ENCODE data around the gene PLA2G2D.

Gene PLA2G2D

DNA sequence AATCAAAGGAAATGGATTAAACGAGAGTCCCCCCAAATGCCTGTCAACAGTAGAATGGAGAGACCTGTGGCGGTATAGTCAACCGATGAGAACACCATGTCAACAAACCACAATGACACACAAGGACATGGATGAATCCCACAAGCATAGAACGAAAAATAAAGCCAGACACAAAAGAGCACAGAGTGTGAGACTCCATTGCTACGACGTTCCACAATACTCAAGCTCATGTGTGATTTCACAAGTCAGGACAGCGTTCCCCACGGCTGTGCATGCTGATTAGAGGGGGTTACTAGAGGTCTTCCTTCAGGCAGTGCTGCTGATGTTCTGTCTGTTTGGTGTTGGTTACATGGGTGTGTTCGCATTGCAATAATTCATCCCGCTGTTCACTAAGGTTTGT lies 5.8 kb upstream of the PLA2G2D start:
- Mint-ChIP-seq H3K4me3 (no peak overlapping the region), H3K9me3 (peaks cover 17% of the 10 kb centered on the region), H3K36me3 (ENCODE audit: low read depth) (no peaks in the 10 kb centered on the region), H3K4me1 (peaks cover 7% of the 10 kb centered on the region), H3K27me3 (ENCODE audit: low read depth) (peaks cover 32% of the 10 kb centered on the region), H3K27ac (no peak overlapping the region)
- TF ChIP-seq, protein P1, sequence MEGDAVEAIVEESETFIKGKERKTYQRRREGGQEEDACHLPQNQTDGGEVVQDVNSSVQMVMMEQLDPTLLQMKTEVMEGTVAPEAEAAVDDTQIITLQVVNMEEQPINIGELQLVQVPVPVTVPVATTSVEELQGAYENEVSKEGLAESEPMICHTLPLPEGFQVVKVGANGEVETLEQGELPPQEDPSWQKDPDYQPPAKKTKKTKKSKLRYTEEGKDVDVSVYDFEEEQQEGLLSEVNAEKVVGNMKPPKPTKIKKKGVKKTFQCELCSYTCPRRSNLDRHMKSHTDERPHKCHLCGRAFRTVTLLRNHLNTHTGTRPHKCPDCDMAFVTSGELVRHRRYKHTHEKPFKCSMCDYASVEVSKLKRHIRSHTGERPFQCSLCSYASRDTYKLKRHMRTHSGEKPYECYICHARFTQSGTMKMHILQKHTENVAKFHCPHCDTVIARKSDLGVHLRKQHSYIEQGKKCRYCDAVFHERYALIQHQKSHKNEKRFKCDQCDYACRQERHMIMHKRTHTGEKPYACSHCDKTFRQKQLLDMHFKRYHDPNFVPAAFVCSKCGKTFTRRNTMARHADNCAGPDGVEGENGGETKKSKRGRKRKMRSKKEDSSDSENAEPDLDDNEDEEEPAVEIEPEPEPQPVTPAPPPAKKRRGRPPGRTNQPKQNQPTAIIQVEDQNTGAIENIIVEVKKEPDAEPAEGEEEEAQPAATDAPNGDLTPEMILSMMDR (IDR thresholded peaks at IDR 0.05; ENCODE audit: unreplicated experiment in 3 of 3), result no peak

- Mint-ChIP-seq H3K27ac (no peak overlapping the region), H3K4me3 (no peak overlapping the region), H3K36me3 (ENCODE audit: low read depth) (no peaks in the 10 kb centered on the region), H3K4me1 (peaks cover 7% of the 10 kb centered on the region), H3K27me3 (ENCODE audit: low read depth) (peaks cover 37% of the 10 kb centered on the region), H3K9me3 (peaks cover 12% of the 10 kb centered on the region)
- TF ChIP-seq, protein P1 (IDR thresholded peaks at IDR 0.05; ENCODE audit: unreplicated experiment in 3 of 3), result no peak
Observed at GRCh38 chr1:20124456-20125057, 5.2 kb upstream of the PLA2G2D start.

DNA sequence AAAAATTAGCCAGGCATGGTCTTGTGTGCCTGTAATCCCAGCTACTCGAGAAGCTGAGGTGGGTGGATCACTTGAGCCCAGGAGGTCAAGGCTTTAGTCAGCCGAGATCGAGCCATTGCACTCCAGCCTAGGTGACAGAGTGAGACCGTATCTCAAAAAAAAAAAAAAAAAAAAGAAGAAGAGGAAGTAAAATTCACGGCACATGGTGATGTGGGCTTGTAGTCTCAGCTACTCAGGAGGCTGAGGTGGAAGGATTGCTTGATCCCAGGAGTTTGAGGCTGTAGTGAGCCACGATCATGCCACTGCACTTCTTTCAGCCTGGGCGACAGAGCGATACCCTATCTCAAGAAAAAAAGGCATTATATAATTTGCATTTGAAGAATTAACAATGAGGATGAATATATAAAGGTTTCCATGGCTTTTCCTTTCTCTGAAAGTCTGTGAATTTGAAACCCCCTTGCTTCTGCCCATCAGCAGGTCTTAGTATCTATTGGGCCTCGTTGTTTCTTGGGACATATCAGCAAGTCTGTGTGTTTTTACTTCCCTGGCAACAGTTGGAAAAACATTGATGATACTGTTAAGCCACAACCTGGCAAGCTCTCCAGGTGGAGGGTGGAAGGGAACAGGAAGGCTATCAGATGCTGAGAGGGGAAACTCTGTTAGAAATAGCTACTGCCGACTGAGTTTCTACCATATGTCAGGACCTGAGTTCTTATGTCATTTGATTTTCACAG lies 4.6 kb upstream of the PLA2G2D start:
- peaks cover 12% of the 10 kb centered on the region for H3K9me3 Mint-ChIP-seq

DNA sequence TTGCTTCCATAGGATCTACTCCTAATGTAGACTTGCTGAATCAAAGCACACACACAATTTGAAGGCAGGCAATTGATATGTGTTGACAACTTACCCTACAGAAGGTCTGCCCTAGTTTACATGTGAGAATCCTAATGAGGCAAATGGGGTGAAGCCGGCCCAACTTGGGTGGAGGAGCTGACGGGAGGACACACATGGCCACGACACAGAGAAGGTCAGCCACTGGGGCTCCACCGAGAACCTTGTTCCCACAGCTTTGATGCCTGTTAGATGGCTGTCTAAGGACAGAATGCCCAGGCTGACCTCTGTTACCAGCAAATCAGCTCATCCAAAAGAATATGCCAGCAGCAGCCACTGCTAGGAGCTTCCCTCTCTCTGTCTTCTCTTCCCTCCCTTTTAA lies 1.5 kb upstream of the PLA2G2D start:
- no peak overlapping the region for H3K27ac Mint-ChIP-seq
- no peaks in the 10 kb centered on the region for H3K36me3 Mint-ChIP-seq (ENCODE audit: low read depth)
- no peak overlapping the region for H3K4me3 Mint-ChIP-seq
- TF ChIP-seq, protein P1 (IDR thresholded peaks at IDR 0.05; ENCODE audit: unreplicated experiment in 3 of 3), result no peak
- H3K27me3 Mint-ChIP-seq (ENCODE audit: low read depth), result peaks cover 43% of the 10 kb centered on the region
- no peaks in the 10 kb centered on the region for H3K4me1 Mint-ChIP-seq
- H3K9me3 Mint-ChIP-seq, result no peaks in the 10 kb centered on the region

More for the DNA sequence above, 4.6 kb upstream of the PLA2G2D start:
- Mint-ChIP-seq H3K4me3 (no peak overlapping the region), H3K4me1 (peaks cover 7% of the 10 kb centered on the region), H3K27me3 (ENCODE audit: low read depth) (peaks cover 41% of the 10 kb centered on the region), H3K27ac (no peak overlapping the region), H3K36me3 (ENCODE audit: low read depth) (no peaks in the 10 kb centered on the region)
- TF ChIP-seq, protein P1 (IDR thresholded peaks at IDR 0.05; ENCODE audit: unreplicated experiment in 3 of 3), result no peak

DNA sequence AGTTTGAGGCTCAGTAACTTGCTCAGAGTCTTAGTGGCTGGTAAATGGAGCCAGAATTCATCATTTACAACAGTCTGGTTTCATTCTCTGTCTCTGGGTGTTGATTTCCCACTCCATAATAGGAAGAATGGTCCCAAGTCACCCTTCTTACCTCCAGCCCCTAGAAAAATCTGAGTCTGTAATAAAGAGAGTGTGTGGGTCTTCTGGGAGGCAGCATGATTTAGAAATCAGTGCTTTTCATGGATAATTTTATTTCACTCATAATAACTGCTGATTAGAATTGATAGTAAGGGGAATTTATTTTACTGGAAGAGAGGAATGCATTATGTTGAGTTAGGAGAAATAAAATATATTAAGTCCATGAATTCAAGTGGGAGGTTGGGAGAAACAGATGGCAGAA lies 2.1 kb downstream of the PLA2G2D start:
- H3K27ac Mint-ChIP-seq, result no peak overlapping the region
- TF ChIP-seq, protein P1 (IDR thresholded peaks at IDR 0.05; ENCODE audit: unreplicated experiment in 3 of 3), result no peak
- H3K27me3 Mint-ChIP-seq (ENCODE audit: low read depth), result peaks cover 30% of the 10 kb centered on the region
- H3K9me3 Mint-ChIP-seq, result no peaks in the 10 kb centered on the region
- no peaks in the 10 kb centered on the region for H3K36me3 Mint-ChIP-seq (ENCODE audit: low read depth)
- no peak overlapping the region for H3K4me3 Mint-ChIP-seq
- H3K4me1 Mint-ChIP-seq, result no peaks in the 10 kb centered on the region

GRCh38 chr1:20115916-20116315 lies 3.4 kb downstream of the PLA2G2D start:
- TF ChIP-seq, protein P1 (IDR thresholded peaks at IDR 0.05; ENCODE audit: unreplicated experiment in 3 of 3), result no peak
- Mint-ChIP-seq H3K9me3 (no peaks in the 10 kb centered on the region), H3K4me1 (no peaks in the 10 kb centered on the region), H3K4me3 (no peak overlapping the region), H3K27me3 (ENCODE audit: low read depth) (peaks cover 19% of the 10 kb centered on the region), H3K27ac (no peak overlapping the region), H3K36me3 (ENCODE audit: low read depth) (no peaks in the 10 kb centered on the region)

Data from nephron (organoid).